Measurements from ENCODE around the gene NBEAL2. TPM values are rescaled to one million over a fixed set of nuclear protein-coding genes. Genes with fewer than 3 reads are reported as not detected.

NBEAL2 gene
- total and polyA plus RNA-seq, 10 of the 15 experiments (the other 5 are each of a cell fraction or from before 2014, with no cell fraction given) = 0.07 to 127 (median 29.4) TPM

DNA sequence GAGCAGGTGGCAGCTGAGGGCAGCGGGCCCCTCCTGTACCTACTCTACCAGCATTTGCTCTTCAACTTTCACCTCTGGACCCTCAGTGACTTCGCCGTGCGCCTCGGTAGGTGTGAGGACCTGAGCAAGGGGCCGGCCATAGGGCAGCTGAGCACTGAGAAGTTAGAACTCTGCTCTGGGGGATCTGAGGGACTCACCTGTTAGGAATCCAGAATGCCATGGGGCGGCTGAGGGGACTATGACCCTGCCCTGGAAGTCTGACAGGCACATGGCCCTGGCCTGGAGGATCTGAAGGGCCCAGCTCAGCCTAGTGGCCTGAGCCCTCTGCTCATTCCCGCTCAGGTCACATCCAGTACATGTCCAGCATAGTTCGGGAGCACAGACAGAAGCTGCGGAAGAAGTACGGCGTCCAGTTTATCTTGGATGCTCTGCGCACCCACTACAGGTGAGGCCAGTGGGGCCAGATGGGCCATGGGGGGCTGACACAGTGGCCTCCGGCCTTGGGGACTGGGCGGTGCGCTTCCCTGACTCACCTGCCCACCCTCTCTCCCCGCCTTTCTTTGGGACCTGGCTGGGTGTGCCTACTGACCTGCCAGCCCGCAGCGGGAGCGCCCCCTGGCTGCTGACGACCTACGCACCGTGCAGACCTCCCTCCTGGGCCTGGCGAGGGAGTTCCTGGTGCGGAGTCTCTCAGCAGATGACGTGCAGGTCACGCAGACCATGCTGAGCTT lies 18.8 kb downstream of the NBEAL2 start (continued):
- no peak for TF ChIP-seq BMI1 (IDR thresholded peaks at IDR 0.05; ENCODE audit: borderline replicate concordance)
- no peak for TF ChIP-seq NFYA (IDR thresholded peaks at IDR 0.05; ENCODE audit: borderline replicate concordance, low read depth, low read length)
- no peak for TF ChIP-seq EGR1 (IDR thresholded peaks at IDR 0.05; ENCODE audit: borderline replicate concordance in 1 of 2, low read depth in 2 of 2, low read length in 2 of 2)
- TF ChIP-seq, protein P1, sequence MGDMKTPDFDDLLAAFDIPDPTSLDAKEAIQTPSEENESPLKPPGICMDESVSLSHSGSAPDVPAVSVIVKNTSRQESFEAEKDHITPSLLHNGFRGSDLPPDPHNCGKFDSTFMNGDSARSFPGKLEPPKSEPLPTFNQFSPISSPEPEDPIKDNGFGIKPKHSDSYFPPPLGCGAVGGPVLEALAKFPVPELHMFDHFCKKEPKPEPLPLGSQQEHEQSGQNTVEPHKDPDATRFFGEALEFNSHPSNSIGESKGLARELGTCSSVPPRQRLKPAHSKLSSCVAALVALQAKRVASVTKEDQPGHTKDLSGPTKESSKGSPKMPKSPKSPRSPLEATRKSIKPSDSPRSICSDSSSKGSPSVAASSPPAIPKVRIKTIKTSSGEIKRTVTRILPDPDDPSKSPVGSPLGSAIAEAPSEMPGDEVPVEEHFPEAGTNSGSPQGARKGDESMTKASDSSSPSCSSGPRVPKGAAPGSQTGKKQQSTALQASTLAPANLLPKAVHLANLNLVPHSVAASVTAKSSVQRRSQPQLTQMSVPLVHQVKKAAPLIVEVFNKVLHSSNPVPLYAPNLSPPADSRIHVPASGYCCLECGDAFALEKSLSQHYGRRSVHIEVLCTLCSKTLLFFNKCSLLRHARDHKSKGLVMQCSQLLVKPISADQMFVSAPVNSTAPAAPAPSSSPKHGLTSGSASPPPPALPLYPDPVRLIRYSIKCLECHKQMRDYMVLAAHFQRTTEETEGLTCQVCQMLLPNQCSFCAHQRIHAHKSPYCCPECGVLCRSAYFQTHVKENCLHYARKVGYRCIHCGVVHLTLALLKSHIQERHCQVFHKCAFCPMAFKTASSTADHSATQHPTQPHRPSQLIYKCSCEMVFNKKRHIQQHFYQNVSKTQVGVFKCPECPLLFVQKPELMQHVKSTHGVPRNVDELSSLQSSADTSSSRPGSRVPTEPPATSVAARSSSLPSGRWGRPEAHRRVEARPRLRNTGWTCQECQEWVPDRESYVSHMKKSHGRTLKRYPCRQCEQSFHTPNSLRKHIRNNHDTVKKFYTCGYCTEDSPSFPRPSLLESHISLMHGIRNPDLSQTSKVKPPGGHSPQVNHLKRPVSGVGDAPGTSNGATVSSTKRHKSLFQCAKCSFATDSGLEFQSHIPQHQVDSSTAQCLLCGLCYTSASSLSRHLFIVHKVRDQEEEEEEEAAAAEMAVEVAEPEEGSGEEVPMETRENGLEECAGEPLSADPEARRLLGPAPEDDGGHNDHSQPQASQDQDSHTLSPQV (IDR thresholded peaks at IDR 0.05) = no peak
- TF ChIP-seq, protein P2, sequence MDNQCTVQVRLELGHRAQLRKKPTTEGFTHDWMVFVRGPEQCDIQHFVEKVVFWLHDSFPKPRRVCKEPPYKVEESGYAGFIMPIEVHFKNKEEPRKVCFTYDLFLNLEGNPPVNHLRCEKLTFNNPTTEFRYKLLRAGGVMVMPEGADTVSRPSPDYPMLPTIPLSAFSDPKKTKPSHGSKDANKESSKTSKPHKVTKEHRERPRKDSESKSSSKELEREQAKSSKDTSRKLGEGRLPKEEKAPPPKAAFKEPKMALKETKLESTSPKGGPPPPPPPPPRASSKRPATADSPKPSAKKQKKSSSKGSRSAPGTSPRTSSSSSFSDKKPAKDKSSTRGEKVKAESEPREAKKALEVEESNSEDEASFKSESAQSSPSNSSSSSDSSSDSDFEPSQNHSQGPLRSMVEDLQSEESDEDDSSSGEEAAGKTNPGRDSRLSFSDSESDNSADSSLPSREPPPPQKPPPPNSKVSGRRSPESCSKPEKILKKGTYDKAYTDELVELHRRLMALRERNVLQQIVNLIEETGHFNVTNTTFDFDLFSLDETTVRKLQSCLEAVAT (IDR thresholded peaks at IDR 0.05) = no peak
- TF ChIP-seq HCFC1 (IDR thresholded peaks at IDR 0.05; ENCODE audit: low read length) = no peak
- TF ChIP-seq NR2C2 (IDR thresholded peaks at IDR 0.05; ENCODE audit: borderline replicate concordance, control insufficient read depth, insufficient read length, low read depth) = no peak
- TF ChIP-seq LARP7 (IDR thresholded peaks at IDR 0.05) = peak; percentile 39; the same call in 1 of the 2 replicates
- TF ChIP-seq MTA2 (IDR thresholded peaks at IDR 0.05; ENCODE audit: low read depth) = no peak
- no peak for TF ChIP-seq CHD1 (IDR thresholded peaks at IDR 0.05; ENCODE audit: low read depth, low read length)
- TF ChIP-seq, protein P3, sequence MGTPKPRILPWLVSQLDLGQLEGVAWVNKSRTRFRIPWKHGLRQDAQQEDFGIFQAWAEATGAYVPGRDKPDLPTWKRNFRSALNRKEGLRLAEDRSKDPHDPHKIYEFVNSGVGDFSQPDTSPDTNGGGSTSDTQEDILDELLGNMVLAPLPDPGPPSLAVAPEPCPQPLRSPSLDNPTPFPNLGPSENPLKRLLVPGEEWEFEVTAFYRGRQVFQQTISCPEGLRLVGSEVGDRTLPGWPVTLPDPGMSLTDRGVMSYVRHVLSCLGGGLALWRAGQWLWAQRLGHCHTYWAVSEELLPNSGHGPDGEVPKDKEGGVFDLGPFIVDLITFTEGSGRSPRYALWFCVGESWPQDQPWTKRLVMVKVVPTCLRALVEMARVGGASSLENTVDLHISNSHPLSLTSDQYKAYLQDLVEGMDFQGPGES (IDR thresholded peaks at IDR 0.05) = no peak
- no peak for TF ChIP-seq ZBED1 (IDR thresholded peaks at IDR 0.05; ENCODE audit: borderline replicate concordance)
- no peak for TF ChIP-seq STAT1 (conservative IDR thresholded peaks at IDR 0.05)
- TF ChIP-seq TAF1 (IDR thresholded peaks at IDR 0.05; ENCODE audit: borderline replicate concordance, low read depth, low read length) = no peak
- no peak for TF ChIP-seq BRCA1 (IDR thresholded peaks at IDR 0.05; ENCODE audit: low read depth, low read length)
- no peak for TF ChIP-seq SMAD1 (IDR thresholded peaks at IDR 0.05; ENCODE audit: low read depth, partially characterized antibody)
- TF ChIP-seq RAD21 (IDR thresholded peaks at IDR 0.05; ENCODE audit: insufficient read depth, low read depth, low read length) = peak; percentile 93
- TF ChIP-seq, protein P4, sequence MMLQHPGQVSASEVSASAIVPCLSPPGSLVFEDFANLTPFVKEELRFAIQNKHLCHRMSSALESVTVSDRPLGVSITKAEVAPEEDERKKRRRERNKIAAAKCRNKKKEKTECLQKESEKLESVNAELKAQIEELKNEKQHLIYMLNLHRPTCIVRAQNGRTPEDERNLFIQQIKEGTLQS (IDR thresholded peaks at IDR 0.05; ENCODE audit: borderline replicate concordance, extremely low read depth, low read depth, low read length) = no peak
- no peak for TF ChIP-seq POLR2AphosphoS2 (IDR thresholded peaks at IDR 0.05; ENCODE audit: low read depth, low read length)
- no peak for TF ChIP-seq NFXL1 (IDR thresholded peaks at IDR 0.05; ENCODE audit: borderline replicate concordance)
- TF ChIP-seq, protein P5, sequence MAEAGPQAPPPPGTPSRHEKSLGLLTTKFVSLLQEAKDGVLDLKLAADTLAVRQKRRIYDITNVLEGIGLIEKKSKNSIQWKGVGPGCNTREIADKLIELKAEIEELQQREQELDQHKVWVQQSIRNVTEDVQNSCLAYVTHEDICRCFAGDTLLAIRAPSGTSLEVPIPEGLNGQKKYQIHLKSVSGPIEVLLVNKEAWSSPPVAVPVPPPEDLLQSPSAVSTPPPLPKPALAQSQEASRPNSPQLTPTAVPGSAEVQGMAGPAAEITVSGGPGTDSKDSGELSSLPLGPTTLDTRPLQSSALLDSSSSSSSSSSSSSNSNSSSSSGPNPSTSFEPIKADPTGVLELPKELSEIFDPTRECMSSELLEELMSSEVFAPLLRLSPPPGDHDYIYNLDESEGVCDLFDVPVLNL (IDR thresholded peaks at IDR 0.05; ENCODE audit: low read depth, low read length) = no peak
- 0 out of 2 replicates have a peak, but pooled peaks have one; percentile 22 for TF ChIP-seq GATAD2B (conservative IDR thresholded peaks at IDR 0.05; ENCODE audit: low read depth)

All from GM12878 (cell line).